Retinal pigment epithelial cell (primary cell): ENCODE results near the gene VOPP1.
"Not testable (repeated sequence)": the region's sequence is repeated elsewhere in the genome, so short reads cannot be mapped to it uniquely, and the experiment has no call there.

Experiments used
- DNase-seq: peaks from one replicate; pipeline ENCODE4 v3.0.0-alpha.2; 2010; ENCODE audit warnings: low read depth
- H3K4me3 ChIP-seq: 2 replicates; pipeline ENCODE4 v1.5.1; 2011; ENCODE audit warnings: mild to moderate bottlenecking, low read length, control low read depth, moderate library complexity
- CTCF ChIP-seq: conservative IDR thresholded peaks from 2 replicates; pipeline ENCODE4 v1.5.1; 2011; ENCODE audit warnings: low read depth, low read length, control low read depth, inconsistent platforms

Gene VOPP1

GRCh38 chr7:55472928-55473725 lies 99.2 kb downstream of the VOPP1 start:
- no peak for TF ChIP-seq CTCF
- no peak for DNase-seq
- no peak overlapping the region for H3K4me3 ChIP-seq

- H3K4me3 ChIP-seq, result not testable (repeated sequence)
Observed at GRCh38 chr7:55472406-55472805, 99.9 kb downstream of the VOPP1 start.

GRCh38 chr7:55471594-55471993 lies 100.7 kb downstream of the VOPP1 start:
- H3K4me3 ChIP-seq, DNase-seq: not testable (repeated sequence)

More at GRCh38 chr7:55472406-55472805, 99.9 kb downstream of the VOPP1 start:
- not testable (repeated sequence) for DNase-seq

- H3K4me3 ChIP-seq, result no peak overlapping the region
- no peak for DNase-seq
- TF ChIP-seq CTCF, result no peak
Observed at GRCh38 chr7:55470261-55470660, 102.0 kb downstream of the VOPP1 start.

- TF ChIP-seq CTCF, result no peak
- DNase-seq, result no peak
- no peak overlapping the region for H3K4me3 ChIP-seq
Observed at GRCh38 chr7:55469721-55470120, 102.6 kb downstream of the VOPP1 start.

- TF ChIP-seq CTCF, result no peak
- DNase-seq, result no peak
- H3K4me3 ChIP-seq, result no peak overlapping the region
Observed at GRCh38 chr7:55469271-55469681, 103.0 kb downstream of the VOPP1 start.

GRCh38 chr7:55468495-55468894 lies 103.8 kb downstream of the VOPP1 start:
- no peak for DNase-seq
- H3K4me3 ChIP-seq, result no peak overlapping the region
- no peak for TF ChIP-seq CTCF

GRCh38 chr7:55467047-55467593 lies 105.2 kb downstream of the VOPP1 start:
- no peak for DNase-seq
- TF ChIP-seq CTCF, result no peak
- H3K4me3 ChIP-seq, result no peak overlapping the region
